HG03342 (cell line): ENCODE data around the gene MYORG.

ENCODE experiments used
- ATAC-seq: cut with Tn5 transposase; IDR thresholded peaks from one replicate; pipeline ENCODE4 v1.9.1; 2021; ENCODE audit warnings: mild to moderate bottlenecking, moderate library complexity; ENCODE audit not compliant: unreplicated experiment

The MYORG gene

DNA sequence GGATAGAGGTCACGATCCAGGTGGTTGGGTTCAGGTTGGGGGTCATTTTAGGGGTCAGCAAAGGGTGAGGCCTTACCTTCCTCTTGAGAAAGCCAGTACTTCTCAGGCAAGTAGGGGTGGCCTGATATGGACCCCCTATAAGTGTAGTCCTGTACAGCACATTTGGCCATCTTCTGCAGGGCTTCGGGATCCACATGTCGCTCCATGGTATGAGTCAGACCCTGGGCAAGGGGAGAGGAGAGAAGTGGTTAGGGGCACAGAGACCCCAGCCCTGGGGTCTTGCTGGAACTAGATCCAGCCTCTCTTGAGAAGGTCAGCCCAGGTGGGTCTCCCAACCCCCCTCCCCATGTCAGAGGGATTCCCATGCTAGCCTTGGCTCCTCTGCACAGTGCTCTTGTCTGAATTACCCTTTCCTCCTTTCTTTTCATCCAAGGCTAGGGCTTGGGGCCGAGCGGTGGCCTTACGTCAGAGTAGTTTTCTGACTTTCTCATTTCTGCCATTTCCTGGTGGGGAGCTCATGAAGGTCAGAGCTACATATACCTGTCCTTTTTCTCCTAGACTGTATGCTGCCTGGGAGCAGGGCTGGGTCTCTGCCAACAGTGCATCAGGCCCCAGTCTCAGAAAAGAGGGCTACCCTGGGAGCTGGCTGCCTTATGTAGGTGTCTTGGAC lies 9.0 kb upstream of the MYORG start:
- no peak for ATAC-seq

DNA sequence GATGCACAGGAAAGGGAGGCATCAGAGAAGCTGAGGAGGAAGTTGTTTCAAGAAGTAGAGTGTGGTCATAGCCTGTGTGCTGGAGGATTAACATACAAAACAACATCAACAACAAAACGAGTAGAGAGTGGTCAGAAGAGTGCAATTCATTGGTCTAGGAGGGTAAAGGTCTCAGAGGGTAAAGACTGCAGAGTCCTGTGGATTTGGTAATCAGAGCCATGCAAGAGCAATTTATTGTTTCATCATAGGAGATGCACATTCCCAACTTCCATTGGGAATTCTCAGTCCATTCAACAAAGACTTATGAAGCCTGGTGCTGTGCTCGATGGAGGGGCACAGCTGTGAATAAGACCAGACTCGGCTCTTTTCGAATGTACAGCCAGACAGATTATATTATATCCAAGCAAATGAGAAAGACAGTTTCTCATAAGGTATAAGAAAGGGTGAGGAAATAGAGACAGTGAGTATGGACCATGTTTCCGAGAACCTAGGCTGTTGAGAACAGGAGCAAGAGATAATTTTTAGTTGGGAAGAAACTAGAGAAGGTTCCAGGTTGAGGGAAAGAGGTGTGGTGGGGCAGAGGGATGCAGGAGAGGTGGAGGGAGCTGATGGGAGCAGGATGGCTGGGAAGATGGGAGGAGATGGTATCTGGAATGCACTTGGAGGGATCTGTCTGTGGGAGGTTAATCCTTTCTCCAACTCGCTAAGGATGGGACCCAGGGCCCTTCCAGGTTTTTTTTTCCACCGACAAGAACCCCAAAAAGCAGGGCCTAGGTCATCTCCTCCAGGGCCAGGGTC lies 7.9 kb upstream of the MYORG start:
- ATAC-seq = no peak

DNA sequence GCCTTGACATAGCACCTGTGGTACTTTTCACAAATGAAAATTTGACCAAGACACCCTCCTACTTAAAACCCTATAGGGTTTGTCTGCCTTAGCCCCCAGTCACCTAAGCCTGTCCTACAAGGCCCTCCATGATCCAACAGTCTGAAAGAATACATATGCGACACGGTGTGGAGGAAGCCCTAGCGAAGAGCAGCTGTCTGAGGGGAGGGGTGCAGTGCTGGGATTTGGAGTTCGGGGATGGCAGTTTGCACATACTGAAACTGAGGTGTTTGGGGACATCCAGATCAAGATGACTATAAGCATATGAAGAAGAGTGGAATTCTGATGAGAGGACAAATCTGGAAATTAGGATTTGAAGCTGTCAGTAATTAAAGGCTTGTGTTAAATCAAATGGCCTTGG lies 7.2 kb upstream of the MYORG start:
- ATAC-seq = no peak

DNA sequence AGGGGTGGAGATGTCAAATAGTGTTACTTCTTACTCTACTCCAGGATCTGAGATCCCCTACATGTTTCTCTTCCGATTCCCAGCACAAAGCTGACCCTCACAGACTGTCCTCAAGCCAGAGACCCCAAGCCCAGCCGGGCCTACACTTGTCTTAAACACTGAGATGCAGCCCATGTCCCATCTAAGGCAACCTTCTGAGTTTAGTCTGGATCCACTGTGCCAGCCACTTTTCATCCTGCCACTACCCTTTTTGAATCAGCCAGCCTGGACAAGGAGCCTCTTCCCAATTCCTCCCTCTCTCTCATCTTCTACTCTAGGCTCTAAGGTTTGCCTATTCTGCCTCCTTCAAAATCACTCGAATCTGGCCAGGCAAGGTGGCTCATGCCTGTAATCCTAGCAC lies 6.2 kb upstream of the MYORG start:
- ATAC-seq = no peak

DNA sequence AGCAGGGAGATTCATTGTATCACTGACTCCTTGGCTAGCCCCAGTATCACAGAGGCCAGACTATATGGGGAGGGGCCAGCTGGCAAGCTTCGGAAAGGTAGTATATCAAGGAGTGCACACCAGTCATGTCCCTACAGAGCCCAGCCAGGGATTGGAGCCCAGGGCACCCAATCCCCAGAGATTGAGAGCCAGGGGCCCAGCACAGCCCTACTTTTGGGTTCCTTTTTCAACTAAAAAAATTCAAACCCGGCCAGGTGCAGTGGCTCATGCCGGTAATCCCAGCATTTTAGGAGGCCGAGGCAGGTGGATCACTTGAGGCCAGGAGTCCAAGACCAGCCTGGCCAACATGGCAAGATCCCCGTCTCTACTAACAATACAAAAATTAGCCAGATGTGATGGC lies 5.4 kb upstream of the MYORG start:
- ATAC-seq = no peak

DNA sequence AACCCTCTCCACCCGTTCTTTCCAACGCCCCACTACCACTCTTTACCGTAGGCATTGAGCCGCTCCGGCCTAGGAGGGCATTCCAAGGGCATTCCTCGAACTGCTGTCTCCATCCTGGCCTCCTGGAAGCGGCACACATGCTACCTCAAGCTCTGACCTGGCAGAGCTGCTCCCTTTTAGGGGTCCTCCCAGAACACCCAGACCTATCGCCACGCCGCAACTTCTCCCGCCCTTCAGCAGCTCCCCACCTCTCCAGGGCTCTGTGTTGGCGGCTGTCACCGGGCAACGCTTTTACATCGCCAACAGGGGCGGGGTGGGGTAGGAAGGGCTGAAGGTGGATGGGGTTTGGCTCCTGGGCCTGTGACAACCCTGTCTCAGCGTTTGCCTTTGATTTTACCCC lies 4.6 kb upstream of the MYORG start:
- ATAC-seq = no peak

DNA sequence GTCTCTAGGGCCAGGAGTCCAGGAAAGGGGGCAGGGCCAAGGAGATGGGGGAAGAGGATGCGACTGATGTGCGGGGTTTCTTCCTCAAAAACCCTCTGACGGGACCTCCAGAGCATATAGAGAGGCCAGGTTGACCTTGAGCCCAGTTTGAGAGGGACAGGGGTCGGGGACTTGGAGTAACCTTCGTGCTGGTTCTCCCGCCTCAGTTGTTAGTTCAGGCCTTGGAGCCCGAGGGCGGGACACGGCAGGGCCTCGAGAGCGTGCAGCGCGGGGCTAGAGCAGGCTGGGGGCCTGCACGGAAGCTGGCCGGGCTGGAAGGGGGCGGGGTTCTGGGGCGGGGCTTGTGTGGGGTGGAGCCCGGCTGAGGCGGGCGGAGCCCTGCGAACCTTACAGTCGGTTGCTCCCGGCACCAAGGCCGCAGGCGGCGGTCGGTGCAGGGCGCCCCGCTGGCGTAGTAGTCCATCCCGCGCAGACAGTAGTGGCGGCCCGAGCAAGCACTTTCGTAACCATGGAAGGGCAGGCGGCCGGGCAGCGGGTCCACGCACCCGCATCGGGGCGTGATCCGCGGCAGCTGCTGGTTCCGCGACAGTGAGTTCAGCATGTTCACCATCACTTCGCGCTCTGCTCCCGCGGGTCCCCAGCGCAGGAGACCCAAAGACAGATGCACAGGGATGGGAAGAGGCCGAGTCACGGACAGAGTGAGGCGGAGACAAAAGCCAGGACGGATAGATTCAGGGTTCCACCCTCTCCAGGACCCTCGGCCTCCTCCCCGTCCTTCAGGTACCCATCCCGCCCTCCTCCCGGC lies 4.0 kb upstream of the MYORG start:
- peak; percentile 30 for ATAC-seq

DNA sequence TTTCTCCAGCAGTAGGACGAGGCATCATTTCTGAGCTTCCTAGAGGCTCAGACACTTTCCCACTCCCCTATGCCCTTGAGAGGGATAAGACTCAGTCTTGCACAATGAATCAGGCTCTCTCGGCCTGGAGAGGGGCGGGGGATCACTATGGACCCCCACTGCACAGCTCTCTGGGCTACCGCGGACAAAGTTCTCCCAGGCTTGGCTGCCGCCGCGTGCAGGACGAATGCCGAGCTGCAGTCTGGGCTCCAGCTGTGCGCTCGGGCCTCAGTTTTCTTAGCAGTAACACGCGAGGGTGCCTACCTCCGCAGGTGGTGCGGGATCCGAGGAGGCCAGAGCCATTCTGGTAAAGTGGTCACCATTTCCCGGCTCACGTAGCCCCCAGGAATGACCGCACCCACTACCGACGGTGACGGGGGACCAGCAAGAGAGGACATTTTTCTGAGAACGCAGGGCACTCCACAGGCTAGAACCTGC lies 3.4 kb upstream of the MYORG start:
- ATAC-seq = no peak

DNA sequence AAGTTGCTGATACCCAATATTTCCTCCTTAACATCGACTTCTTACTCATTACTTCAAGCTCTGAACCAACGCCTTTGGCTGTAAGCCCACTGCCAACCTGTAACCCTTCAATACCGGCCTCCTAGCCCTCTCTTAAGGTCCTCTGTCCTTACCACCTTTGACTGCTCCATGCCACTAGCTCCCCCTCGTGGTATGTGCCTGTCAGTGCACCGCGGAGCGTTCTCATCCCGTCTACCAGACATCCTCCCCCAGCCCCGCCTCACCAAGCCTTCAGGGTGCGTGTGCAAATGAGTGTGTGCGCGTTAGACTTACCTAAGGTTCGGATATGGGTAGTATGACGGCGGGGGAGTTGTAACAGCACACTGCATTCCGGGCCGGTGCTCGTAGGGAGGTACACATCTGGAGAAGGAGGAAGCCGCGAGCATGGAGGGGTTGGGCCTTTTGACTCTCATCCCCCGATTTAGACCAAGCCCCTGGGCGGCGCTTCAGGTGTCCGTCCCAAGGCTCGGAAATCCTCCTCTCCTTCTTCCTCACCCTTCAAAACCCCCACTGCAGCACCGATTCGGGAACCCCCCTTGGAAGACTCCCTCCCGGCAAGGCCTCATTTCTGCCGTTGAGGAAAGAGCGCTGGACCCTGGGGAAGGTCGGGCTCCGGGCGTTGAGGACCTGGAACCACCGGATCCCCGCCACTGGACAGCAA lies 2.8 kb upstream of the MYORG start:
- no peak for ATAC-seq

DNA sequence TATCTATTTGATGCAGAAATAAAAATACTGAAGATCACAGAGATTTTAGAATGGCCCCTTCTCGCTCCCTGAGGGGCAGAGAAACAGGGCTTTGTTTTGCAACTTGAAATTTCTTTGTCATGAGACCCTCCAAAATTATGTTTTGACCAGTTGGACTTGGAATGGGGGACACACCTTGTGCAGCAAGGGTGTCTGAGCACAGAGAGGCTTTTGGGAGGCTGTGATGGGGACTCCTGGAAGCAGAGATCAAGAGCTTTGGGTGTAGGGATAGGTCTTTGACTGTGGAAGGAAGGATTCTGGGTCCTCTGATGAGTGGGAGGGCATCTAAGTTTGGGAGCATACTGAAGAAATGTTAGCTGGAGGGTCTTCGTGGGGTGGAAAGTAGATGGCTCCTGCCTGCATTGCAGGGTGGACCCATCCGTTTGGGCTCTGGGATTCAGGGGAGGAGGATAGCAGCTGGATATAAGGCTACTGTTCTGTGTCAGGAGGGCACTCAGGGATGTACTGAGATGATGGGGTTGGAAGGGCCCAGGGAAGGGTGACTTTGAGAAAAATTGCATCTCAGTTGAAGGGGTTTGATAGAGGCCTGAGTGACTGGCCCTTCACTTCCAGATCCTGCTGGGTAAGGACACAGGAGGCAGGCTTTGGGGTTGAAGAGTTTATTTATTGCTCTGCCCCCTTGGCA lies 1.8 kb upstream of the MYORG start:
- ATAC-seq = no peak

DNA sequence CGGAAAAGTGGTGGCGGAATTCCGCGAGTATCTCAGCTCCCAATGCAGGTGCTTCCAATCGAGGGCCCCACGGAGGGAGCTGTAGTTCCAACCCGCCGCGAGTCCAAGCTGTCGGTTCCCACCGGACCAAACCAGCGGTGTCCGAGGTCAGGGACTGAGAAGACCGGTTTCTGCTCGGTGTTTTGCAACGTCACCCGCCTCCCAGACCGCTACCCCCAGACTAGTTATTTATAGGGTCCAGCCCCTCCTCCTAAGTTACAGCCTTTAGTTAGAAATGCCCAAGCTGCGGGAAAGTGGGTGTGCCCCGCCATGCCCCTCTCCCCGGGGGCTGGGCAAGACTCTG lies 677 bp upstream of the MYORG start:
- no peak for ATAC-seq

DNA sequence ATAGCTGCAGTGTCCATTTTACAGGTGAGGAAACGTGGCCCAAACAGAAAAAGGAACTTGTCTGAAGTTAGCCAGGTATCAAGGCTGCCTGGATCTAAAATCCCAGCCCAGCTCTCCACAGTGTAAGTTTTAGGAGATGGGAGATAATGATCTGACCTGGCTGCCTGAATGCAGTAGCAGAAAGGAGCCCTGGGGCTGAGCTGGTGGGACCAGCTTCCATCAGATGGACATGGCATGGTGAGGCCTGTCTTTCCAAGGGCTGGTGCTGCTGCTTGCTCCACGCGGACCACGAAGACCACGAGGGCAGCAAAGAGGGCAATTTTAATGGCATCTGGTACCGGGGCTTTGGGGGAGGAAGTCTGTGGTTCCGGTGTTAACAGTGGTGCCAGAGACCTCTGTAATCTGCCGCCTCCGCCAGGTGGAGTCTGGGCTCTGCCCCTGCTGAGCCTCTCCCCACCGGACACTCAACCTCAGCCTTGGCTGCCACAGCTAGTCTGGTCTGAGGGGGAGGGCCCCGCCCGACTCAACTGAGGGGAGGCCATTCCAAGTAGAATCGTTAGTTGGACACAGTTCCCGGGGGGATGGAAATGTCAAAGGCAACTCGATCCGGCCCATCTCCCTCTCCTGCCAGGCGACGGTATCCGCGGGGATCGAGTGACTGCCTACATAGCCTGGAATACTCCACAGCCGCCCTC lies 650 bp downstream of the MYORG start:
- ATAC-seq = no peak

DNA sequence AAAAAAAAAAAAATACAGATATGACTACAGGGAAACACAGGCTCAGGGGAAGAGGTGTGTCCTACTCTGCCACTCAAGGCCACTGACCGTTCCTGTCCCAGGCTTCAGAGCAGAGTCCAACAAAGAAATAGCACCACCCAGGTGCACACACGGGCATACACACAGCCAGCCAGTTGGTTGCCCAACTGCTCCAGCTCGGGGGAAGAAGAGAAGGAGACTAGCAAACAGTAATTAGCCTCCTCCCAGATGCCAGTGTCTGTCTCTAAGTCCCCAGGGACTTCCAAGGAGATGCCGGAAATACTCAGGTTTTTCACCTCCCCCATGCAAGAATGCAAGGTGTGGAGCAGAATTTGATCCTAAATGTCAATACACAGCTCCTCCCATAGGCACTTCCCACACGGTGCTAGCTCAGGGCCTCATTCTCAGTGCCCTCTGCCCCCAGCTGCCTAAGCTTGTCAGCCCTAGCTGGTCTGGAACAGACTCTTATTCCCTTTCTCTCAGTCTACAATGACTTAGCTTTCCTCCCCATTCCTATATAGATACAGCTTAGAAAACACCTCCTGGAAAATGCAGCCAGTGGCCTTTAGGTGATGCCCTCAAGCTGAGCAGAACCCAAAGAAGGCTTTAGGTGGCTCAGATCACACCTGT lies 1.7 kb downstream of the MYORG start:
- ATAC-seq = no peak

DNA sequence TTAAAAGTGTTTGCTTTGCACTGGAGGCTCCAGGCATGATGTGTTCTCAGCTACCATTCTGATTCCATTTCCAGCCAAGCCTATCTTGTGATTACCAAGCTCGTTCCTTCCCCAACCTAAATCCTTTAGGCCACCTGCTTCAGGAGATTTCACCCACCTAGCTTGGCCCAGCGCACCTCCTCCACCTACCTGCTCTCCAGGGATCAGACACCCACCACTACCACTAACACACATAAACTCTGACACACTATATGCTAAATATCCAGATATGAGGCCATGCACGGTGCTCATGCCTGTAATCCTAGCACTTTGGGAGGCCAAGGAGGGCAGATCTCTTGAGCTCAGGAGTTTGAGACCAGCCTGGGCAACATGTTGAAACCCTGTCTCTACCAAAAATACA lies 2.4 kb downstream of the MYORG start:
- ATAC-seq = no peak

DNA sequence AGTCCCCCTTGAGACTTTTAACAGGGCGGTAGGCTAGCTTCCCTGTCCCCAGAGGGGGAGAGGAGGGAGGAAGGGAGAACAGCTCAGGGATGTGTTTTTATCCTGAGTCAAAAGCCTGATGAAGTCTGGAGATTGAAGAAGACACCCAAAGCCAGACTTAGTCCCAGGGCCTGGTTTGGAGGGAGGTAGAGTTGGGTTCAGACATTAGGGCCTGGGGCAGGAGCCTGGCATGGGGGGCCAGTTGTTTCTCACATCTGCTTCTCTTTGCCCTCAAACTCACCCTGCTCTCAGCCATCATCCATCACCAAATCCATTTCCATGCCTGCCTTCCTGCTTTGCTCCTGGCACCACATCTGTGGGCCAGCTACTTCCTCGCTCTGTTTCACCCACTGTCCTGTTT lies 2.9 kb downstream of the MYORG start:
- no peak for ATAC-seq

DNA sequence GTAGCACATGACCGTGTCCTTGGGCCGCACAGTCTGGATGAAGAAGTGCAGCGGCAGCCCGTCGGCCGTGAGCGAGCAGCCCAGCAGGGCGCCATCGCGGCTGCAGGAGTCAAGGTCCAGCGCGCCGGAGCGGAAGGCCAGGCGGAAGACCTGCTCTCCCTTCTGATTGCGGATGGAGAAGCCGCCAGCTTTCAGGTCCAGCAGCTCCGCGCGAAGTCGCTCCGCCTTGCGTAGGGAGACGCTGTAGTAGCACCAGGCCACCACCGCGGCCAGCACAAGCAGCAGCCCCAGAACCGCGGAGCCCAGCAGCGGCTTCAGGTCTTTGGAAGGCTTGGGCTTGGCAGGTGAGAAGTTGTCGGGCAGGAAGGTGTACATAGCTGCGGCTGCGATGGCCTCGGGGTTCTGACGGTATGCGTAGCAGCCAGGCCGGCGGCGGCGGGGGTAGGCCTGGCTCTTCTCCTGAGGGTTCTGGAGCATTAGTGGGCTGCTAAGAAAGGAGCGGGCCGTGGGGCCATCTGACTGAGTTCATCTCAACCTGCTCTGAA lies 4.2 kb downstream of the MYORG start:
- ATAC-seq = no peak

DNA sequence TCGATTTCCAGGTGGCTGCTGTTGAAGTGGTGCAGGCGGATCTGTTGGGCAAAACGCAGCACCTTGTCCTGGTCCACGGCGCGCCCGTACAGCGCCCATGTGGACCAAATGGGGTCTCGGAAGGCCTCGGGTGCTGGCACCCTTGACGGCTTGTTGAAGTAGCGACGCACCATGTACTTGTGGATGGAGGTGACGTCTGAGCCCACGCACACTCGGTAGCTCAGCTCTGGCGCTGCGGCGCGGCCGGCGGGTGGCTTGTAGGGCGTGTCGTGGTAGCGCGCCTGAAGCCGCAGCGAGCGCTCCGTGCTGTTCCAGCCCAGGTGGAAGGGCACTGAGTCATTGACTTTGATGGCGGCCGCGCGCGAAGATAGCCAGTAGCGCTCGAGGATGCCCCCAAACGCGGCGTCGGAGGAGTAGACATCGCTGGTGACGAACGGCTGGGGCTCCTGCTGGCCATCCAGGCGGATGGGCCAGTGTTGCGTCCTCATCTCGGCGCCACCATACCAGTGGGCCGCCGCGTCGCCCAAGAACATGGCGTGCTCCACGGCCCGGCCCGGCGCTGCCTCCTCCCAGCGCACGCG lies 4.7 kb downstream of the MYORG start:
- no peak for ATAC-seq

DNA sequence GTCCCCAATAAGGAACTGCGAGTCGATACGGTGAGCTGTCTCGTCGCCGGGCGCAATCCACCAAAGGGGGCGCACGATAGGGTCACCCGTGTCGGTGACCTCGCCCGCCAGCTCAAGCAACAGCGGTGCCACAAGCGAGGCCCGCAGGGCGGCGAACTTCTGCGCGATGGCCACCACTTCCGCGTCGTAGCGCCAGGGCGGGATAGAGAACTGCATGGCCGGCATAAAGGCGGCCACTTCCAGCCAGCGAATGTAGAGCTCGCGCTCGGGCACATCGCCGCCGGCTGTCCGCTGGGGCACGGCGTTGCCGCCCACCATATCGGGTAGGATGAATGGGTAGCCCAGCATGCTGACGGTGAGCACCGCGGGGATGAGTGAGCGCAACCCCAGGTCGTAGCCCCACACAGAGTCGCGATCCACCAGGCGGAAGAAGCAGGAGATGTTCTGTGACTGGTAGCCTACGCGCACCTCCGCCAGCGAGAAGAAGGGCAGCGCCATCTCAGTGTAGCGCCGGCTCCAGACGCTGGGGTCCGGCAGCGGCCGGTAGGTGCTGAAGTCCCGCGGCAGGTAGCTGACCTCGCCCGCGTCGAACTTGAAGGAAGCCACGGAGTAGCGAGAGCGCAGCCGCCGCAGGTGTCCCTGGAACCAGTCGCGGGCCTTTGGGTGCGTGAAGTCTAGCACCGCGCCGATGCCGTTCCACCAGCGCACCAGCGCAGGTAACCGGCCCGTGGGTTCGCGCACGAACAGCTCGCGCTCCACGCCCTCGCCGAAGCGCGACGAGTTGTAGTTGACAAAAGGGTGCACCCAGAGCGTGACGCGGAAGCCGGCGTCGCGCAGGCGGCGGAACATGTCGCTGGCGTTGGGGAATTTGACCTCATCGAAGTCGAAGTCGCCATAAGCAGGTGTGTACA lies 5.5 kb downstream of the MYORG start:
- ATAC-seq = no peak
